MM.1S (cell line): Measurements from ENCODE around the gene TMEM95.

Experiments
- CTCF ChIP-seq: fragments of 300-600 bp; sonication (generic); IDR thresholded peaks from 2 replicates; pipeline ENCODE4 v1.5.1; 2016; ENCODE audit warnings: antibody characterized with exemption, low read length, mixed read lengths
- EZH2 ChIP-seq: fragments of 300-600 bp; sonication (generic); optimal IDR thresholded peaks from 2 replicates; pipeline ENCODE3; 2017; ENCODE audit warnings: low read depth, mild to moderate bottlenecking, antibody characterized with exemption, low read length, mixed read lengths

- TF ChIP-seq EZH2, result no peak
- TF ChIP-seq CTCF, result no peak
Observed at GRCh38 chr17:7313890-7314718, 40.9 kb upstream of the TMEM95 start.
